ENCODE results near the gene ATG4A.

The ATG4A gene

DNA sequence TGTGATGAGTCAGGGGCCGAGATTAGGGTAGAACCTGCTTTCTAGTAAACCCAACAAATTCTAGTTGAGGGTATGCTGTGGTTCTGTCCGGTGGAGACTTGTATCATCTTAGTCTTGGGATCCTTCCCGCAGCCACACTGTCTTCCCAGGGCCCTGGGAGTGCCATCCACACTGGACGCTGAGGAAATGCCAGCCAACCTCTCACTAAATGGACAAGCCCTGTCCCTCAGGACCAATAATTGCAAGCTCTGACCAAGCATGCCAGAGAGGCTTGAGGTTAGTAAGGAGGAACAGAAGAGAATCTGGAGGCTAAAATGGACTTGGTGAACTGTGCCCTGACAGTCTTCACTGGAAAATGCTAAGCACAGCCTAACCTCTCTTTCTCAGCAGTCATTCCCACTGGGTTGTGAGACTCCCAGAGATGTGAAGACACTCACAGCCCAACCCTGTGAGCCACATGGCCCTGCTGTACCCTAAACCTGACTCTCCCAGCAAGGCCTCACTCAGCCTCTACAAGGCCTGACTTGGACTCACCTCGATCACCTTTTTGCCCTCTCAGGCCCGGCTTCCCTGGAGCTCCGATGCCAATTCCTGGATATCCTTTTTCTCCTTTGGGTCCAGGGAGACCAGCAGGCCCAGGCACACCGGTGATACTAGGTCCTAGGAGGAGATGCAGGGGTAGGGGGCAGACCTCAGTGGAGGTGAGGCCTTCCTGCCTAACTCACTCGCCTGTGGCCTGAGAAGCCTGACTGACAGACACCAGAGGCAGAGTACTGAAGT lies 77.6 kb downstream of the ATG4A start:
- DNase-seq (ENCODE audit: low read depth), result no peak

DNA sequence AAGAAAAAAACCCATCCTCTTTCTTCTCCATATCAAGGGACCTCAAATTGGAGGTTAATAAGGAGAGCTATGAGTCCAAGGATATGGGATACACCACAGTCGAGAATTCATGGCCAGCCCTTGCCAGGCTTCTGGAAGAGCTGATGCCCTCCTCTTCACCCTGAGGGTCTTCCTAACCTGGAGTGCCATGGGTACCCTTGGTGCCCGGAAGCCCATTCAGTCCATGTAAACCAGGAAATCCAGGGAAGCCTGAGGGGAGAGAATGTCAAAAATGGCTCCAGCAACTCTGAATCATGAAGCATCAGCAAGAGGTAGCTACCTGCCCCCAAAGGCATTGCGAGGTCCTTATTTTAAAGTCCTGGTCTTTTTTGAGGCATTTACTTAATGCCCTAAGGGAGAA lies 78.2 kb downstream of the ATG4A start:
- DNase-seq (ENCODE audit: low read depth), result no peak

DNA sequence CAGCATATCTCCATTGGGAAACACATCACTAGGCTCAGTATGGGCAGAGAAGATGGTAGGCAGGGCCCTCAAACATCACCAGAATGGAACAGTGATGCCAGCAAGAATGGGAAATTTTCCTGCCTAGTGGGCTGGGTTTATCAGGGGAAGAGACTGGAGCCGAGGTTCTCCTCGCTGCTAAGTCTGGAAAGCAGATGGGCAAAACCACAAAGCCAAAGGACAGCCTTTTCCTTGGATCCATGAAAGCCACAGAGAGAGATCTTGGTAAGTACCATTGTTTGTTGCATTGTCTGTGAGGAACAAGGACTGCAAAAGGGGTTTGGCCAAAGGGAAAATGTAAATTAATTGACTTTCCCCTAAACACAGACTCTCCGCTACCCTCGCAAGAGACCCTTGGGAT lies 80.1 kb downstream of the ATG4A start:
- no peak for DNase-seq (ENCODE audit: low read depth)

DNA sequence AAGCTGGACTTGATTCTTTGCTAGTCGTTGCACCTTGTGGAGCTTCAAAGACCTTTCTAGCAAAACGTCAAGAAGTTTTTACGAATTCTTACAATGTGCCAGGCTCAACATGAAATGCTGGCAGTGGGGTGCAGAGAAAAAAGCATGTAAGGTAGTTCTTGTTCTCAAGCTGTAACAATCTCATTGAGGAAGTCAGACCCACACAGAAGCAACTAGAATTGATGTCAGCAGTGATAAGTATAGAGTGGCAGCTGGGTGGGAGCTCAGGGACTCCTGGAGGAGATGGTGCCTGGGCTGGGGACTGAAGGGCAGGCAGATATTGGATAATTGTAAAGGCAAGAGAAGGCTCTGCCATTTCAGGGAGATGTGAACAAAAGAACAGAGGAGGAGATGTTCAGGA lies 82.3 kb downstream of the ATG4A start:
- DNase-seq (ENCODE audit: low read depth), result no peak

DNA sequence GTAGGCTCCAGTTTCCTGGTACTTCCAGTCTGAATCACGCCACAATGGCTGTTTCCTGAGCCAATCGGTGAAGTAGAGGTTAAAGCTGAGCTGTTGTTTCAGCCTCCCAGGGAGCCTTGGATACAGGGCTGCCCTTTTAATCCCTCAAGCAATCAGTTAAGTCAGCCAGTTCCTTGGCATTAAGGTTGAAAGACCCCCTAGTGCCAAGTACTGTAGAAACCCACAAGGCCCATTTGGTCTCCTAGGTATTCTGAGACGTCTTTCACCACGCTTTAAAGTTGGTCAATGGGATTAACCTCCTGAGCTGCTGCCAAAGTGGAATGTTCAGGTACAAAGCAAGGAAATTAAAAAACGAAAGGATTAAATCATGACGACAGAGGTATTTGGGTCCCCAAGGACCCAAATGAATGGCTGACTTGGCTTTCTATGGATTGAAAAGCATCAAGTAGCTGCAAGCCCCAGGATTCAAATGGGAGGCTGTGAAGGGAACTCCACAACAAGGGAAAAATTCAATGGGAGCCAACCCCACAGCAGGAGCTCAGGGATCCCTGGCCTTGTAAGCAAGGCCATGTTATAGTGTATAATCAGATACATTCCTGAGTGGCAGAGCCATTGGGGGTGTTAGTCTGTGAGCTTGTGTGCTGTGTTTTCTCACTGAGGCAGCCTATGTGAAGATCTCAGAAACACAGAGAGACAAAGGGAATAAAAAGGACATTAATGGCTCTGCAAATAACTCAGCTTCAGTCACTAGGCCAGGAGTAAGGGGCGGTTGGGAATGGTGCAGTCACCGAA lies 86.0 kb downstream of the ATG4A start:
- peak; percentile 18 for DNase-seq (ENCODE audit: low read depth)

GRCh38 chrX:108178143-108178498 lies 86.5 kb downstream of the ATG4A start:
- DNase-seq (ENCODE audit: low read depth), result no peak

- peak; percentile 90 for DNase-seq (ENCODE audit: low read depth)
Observed at GRCh38 chrX:108186811-108187210, 95.2 kb downstream of the ATG4A start.

GRCh38 chrX:108198420-108198819 lies 106.8 kb downstream of the ATG4A start:
- peak; percentile 57 for DNase-seq (ENCODE audit: low read depth)

DNA sequence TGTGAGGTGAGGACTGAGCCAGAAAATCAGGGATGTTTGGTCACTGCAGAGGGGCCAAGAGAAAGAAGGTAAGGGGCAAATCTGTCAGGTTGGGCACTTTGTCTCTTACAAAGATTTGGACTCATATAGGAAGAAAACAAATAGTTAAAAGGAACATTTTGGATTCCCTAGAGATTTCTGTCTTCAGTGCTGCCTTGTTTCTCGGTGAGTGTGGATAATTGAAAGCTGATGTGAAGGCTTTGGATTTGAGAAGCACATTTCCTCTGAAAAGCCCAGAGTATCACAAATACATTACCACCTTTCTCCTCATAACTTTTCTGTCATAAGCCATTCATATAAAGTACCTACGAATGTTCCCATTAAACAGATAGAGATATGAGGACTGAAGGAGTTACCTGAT lies 107.5 kb downstream of the ATG4A start:
- DNase-seq (ENCODE audit: low read depth), result no peak

GRCh38 chrX:108199691-108200090 lies 108.1 kb downstream of the ATG4A start:
- peak; percentile 40 for DNase-seq (ENCODE audit: low read depth)

DNA sequence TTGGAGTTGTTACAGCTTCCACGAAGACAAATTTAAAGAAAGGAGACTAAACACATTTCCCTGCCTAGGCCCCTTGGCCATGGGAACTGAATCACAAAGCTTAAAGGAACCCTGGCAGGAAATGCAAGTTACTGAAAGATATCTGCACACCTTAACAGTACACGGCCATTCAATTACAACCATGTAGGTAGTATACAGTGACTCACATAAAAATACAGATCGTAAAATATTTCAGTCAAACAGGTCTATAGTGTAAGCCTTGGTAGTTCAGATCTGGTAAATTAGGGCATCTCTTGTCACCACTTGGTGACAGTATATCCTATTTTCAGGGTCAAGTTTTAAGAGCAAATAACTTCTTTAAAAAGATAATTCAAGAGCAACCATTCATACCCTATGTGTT lies 112.0 kb downstream of the ATG4A start:
- DNase-seq (ENCODE audit: low read depth), result no peak
